ENCODE data around the gene KANSL1.

- TF ChIP-seq CTCF (conservative IDR thresholded peaks at IDR 0.05) (no peak), ZFX (IDR thresholded peaks at IDR 0.05) (no peak)
These were observed 145.8 kb downstream of the KANSL1 start for GRCh38 chr17:46047398-46047797.
